Stimulated activated CD4-positive, alpha-beta T cell treated with anti-CD3 and anti-CD28 coated beads, Interleukin-12 subunit alpha, Interleukin-12 subunit beta, amount 100 ng/mL, for 24 hours (primary cell): ENCODE data around the gene OR7D4.
"Not testable (repeated sequence)": the region's sequence is repeated elsewhere in the genome, so short reads cannot be mapped to it uniquely, and the experiment has no call there.

Experiments used
- DNase-seq, 2 experiments: peaks; one replicate each; pipeline ENCODE4 v3.0.0-alpha.2; 2020; ENCODE audit warnings: low read depth in 2 of 2

Gene OR7D4

DNA sequence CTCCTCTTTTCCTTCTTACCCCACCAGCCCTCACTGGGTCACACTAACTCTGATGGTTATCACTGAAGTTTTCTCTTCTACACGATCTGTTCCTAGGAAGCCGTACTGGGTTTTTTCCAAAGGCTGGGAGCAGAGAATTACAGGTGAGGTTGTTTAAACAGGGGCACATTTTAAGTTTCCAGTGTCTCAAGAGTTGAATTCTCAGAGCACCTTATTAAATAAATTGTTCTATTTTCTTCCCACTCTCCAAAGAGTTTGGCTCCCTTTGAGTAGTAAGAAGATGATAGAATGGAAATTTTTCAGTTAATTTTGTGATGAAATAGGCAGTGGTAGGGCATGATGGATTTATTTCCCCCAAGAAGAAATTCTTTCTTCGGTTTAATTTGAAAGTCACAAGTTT, at the start of gene OR7D4:
Gene OR7D4 (minus strand): TSS at position 101 of the 400 bp plus-strand sequence. CDS start 4,752 bp downstream, outside the sequence.
- DNase-seq = no peak

- no peak for DNase-seq
Observed at GRCh38 chr19:9251236-9251635, 31.8 kb upstream of the OR7D4 start.

- no peak for DNase-seq
Observed at GRCh38 chr19:9250630-9251029, 31.2 kb upstream of the OR7D4 start, which contains the start of gene OR7E24. Gene OR7E24, plus strand, starts transcription at chr19:9250930. Its CDS starts 114 bp downstream, at chr19:9251044.

- DNase-seq = peak; percentile 24 to 63
Observed at GRCh38 chr19:9205501-9206113, 13.8 kb downstream of the OR7D4 start.

DNA sequence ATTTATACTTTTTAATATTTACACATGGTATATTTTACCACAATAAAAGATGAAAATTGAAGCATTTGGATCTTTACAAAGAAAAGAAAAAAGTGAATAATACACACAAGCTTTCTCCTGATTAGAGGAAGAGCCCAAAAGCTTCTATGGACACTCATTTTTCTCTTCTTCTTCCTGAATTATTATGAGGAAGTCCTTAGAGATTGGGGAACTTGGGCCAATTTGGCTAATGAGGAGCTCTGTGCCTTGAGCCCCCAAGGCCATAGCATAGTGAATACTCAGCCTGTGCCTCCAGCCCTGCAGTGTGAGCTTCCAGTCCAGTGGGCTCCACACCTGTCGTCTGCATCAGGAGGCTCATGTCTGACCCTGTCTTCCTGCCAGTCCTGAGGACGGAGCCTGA, 21.3 kb downstream of the OR7D4 start:
- not testable (repeated sequence) for DNase-seq

DNA sequence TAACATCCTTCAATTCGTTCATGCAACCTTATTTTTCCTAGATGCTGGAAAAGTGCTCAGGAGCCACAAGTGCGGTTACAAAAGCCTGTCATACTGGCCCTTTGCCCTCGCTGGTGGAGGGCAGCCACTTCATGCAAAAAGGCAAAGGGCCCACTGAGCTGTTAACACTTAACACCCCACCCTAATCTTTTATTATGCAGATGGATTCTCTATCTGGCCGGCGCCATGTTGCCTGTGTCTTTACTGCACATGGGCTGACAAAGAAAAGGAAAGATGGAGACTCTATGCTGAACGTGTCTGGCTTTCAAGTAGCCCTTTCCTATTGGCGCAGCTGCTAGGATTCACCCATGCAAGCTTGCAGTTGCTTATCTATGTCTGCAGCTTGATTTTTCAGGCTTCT, 29.9 kb downstream of the OR7D4 start:
- DNase-seq = no peak

DNA sequence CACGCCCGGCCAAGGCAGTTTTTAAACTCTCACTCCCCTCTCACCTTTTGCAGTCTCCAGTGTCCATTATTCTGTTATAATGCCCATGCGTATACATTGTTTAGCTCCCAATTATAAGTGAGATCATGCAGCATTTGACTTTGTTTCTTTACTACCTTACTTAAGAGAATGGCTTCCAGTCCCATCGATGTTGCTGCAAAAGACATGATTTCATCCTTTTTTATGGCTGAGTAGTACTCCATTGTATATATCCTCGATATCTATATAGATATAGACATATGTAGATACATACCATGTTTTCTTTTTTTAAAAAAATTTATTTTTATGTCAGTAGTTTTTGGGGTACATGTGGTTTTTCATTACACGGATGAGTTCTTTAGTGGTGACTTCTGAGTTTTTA, 32.2 kb downstream of the OR7D4 start:
- DNase-seq = no peak

GRCh38 chr19:9183000-9183399, 36.4 kb downstream of the OR7D4 start:
- DNase-seq = no peak

DNA sequence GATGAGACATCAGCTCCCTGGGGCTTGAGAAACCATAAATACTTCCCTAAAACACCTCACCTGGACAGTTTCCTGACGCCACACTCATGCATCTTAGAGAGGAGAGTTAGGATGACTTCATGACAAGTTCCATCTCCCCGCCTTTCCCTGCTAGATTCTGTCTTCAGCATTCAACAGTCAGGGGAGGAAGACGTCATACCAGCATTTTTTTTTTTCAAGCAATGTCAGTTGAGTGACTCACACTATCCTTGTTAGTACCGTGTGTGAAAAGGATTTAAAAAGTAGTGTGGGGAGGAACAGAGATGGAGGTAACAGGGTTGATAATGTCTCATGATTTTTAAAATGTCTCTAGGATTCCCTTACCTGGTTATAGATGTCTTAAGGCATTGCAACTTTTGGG, 40.5 kb downstream of the OR7D4 start, which contains the start of gene OR7D2:
Gene OR7D2 (plus strand): TSS at position 79 of the 400 bp plus-strand sequence. CDS start 6,803 bp downstream, outside the sequence.
- DNase-seq = no peak

- DNase-seq = no peak
Observed at GRCh38 chr19:9175326-9175725, 44.1 kb downstream of the OR7D4 start.

DNA sequence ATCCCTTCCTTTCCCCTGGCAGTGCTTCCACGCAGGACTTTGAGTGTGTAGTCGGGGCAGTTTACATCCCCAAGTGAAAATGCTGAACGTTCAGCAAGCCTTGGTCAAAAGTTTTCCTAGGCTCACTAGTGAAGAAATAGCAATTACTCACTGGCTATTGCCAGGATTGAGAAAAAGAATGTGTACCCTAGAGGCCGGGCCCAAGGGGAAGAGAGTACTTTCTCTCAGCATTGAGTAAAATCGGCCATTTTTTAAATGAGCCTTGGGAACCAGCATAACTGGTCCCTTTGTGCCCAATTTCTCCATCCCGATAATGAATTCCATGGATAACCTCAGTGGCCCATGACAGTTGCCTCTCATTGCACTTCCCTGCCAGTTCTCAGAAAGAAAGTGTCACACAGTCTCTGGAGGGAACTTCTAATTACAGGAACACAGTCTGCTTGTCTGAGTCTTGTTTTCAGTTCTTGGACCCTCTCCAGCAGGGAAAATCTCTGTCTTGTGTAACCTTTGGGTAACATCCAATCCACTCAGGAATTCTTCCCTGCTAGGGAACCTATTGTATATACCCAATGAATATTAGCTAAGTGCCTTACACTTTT, 47.9 kb downstream of the OR7D4 start:
- DNase-seq = no peak

DNA sequence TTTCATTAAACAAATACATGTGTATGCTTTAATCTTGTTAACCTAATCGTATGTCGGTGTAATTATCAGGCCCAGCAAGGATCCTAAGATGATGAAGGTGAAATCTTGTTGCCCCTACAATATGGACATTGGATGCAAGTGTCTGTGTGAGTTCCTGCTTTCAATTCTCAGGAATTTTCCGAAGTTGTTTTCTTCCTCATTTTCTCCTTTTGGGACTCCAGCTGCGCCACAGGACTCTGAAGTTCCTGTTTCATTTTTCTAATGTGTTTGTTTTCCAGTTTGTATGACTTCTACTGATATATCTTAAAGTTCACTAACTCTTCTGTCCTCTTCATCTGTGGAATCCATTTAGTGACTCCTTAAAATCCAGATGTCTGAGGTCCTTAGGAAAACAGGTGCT, 52.5 kb downstream of the OR7D4 start:
- no peak for DNase-seq

DNA sequence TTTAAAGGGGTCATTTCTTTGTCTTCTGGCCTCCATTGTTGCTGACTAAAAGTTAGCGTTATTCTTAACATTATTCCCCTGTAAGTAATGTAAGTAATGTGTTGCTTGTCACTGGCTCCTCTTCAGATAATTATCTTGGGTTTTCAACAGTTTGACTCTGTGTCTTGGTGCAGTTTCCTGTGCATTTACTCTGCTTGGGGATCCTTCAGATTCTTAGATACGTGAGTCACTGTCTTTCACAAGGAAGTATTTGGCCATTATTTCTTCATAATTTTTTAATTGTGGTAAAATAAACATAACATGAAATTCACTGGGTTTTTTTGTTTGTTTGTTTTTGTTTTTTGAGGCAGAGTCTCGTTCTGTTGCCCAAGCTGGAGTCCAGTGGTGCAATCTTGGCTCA, 54.1 kb downstream of the OR7D4 start:
- no peak for DNase-seq

- no peak for DNase-seq
Observed at GRCh38 chr19:9161427-9161826, 58.0 kb downstream of the OR7D4 start.
